Cardiac fibroblast (primary cell): ENCODE data around the gene HIVEP3.
A peak's percentile ranks its signal among the peaks of the same experiment; 100 is the strongest.

Experiments used
- DNase-seq, 2 donors: peaks; one replicate each; pipeline versions ENCODE4 v3.0.0 to v3.0.0-alpha.2; 2010; ENCODE audit warnings: low read depth in 2 of 2
- H3K4me3 ChIP-seq, 2 donors: replicated peaks in 1 of 2; 1 replicate in 1 of 2; 2 replicates in 1 of 2; pipeline ENCODE4 v1.5.1; 2011; ENCODE audit warnings: low read depth in 2 of 2, low read length in 2 of 2, mild to moderate bottlenecking in 2 of 2, moderate library complexity in 1 of 2
- TF ChIP-seq, protein P1 (sequence below): IDR thresholded peaks from one replicate; pipeline ENCODE4 v1.5.1; 2011; ENCODE audit warnings: low read depth, mild to moderate bottlenecking, low read length, inconsistent platforms

HIVEP3 gene

GRCh38 chr1:41631154-41631553, 287.6 kb downstream of the HIVEP3 start:
- DNase-seq = no peak
- TF ChIP-seq, protein P1, sequence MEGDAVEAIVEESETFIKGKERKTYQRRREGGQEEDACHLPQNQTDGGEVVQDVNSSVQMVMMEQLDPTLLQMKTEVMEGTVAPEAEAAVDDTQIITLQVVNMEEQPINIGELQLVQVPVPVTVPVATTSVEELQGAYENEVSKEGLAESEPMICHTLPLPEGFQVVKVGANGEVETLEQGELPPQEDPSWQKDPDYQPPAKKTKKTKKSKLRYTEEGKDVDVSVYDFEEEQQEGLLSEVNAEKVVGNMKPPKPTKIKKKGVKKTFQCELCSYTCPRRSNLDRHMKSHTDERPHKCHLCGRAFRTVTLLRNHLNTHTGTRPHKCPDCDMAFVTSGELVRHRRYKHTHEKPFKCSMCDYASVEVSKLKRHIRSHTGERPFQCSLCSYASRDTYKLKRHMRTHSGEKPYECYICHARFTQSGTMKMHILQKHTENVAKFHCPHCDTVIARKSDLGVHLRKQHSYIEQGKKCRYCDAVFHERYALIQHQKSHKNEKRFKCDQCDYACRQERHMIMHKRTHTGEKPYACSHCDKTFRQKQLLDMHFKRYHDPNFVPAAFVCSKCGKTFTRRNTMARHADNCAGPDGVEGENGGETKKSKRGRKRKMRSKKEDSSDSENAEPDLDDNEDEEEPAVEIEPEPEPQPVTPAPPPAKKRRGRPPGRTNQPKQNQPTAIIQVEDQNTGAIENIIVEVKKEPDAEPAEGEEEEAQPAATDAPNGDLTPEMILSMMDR = no peak
- no peak overlapping the region for H3K4me3 ChIP-seq

DNA sequence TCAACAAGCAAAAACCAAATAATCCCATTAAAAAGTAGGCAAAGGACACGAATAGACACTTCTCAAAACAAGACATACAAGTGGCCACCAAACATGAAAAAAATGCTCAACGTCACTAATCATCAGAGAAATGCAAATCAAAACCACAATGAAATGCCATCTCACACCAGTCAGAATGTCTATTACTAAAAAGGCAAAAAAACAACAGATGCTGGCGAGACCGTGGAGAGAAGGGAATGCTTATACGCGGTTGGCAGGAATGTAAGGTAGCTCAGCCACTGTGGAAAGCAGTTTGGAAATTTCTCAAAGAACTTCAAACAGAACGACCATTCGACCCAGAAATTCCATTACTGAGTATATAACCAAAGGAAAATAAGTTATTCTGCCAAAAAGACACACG, 289.2 kb downstream of the HIVEP3 start:
- TF ChIP-seq, protein P1 = no peak
- H3K4me3 ChIP-seq = no peak overlapping the region
- peak; percentile 76 to 89 for DNase-seq

GRCh38 chr1:41629141-41629540, 289.6 kb downstream of the HIVEP3 start:
- TF ChIP-seq, protein P1 = no peak
- DNase-seq = peak in 1 of 2 donors; percentile 33

DNA sequence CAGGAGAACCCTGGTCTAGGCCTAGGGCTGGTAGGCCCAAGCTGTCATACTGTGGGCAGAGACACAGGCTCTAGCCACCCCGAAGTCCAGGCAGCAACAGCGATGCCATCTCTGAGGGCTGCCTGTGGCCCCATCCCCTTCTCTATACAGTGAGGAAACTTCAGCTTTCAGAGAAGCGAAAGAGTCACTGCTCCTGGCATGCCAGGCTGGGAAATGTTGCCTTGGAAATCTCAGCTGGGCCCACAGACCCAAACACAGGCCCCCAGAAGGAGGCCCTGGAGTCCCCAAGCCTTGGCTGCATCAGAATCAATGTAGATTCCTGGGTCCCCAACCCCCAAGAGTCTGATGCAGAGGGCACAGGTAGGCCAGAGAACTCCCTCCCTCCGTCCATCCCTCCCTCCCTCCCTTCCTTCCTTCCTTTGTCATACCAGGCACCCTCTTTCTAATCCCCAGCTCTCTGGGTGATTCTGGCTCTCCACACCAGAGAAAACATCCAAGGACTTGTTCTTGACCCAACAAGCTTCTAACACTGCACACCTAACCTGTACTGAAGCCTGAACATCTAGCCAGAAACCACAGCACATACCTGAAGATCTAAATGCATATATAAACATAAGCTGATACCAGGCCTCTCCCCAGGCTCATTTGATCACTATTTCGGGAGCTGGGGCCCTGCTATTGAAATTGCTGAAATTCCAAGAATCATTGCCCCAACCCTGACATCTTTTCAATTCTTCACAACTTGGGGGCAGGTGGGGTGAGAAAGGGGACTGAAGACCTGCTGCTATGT, 291.0 kb downstream of the HIVEP3 start:
- no peak for DNase-seq
- TF ChIP-seq, protein P1 = no peak
- H3K4me3 ChIP-seq = no peak overlapping the region

More at GRCh38 chr1:41629141-41629540, 289.6 kb downstream of the HIVEP3 start:
- no peak overlapping the region for H3K4me3 ChIP-seq

- DNase-seq = peak in 1 of 2 donors; percentile 53
- H3K4me3 ChIP-seq = no peak overlapping the region
- TF ChIP-seq, protein P1 = no peak
Observed at GRCh38 chr1:41626616-41627375, 291.9 kb downstream of the HIVEP3 start.

DNA sequence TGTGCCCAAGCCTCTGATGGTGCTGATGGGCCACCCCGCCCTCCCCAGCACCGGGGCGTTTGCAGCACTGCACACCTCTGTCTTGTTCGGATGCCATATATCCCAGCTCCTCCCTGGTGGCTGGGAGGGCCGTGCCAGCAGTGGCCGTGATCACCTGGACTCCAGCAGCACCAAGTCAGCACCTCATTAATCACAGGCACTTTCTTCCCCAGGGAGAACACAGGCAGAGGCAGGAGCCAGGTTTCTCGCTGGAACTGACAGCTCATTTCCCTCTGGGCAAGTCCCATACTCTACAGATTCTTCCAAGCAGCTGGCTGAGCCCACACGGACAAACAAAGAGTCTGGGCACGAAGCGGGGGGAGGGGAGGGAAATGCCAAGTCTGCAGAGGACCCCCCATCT, 292.6 kb downstream of the HIVEP3 start:
- TF ChIP-seq, protein P1 = no peak
- no peak overlapping the region for H3K4me3 ChIP-seq
- DNase-seq = peak in 1 of 2 donors; percentile 76
